Caco-2 (cell line): Measurements from ENCODE around the gene XAB2. TPM values are rescaled to one million over a fixed set of nuclear protein-coding genes. Genes with fewer than 3 reads are reported as not detected.

Experiments
- BruUV-seq: library from RNA; stranded (reverse); fragments of 400-500 nt; replicated peaks from 2 replicates; lab custom pipeline; 2021; lab: Mats Ljungman, UMichigan
- CTCF ChIA-PET: fragments of 300-600 bp; sonication (Branson Sonifier 250); formaldehyde crosslinking; loops from one replicate; lab custom pipeline; 2022; ENCODE audit warnings: antibody characterized with exemption; lab: Charles Lee
- POLR2A ChIA-PET: fragments of 300-600 bp; sonication (Branson Sonifier 250); formaldehyde crosslinking; loops from one replicate; lab custom pipeline; 2022; ENCODE audit warnings: antibody characterized with exemption; lab: Charles Lee
- DNase-seq, 2 experiments: peaks; one replicate each; pipeline versions ENCODE4 v3.0.0 to v3.0.0-alpha.2; 2020 to 2022
- H3K27me3 ChIP-seq: replicated peaks from 2 replicates; pipeline ENCODE4 v1.6.0; 2011; ENCODE audit warnings: low read length; ENCODE audit not compliant: control insufficient read depth, insufficient read depth
- H3K36me3 ChIP-seq: 2 replicates; pipeline ENCODE4 v1.5.1; 2011; ENCODE audit warnings: low read length; ENCODE audit not compliant: control insufficient read depth, insufficient read depth
- H3K4me1 ChIP-seq: fragments of 250-450 bp; sonication (Bioruptor Pico); 2 replicates; pipeline ENCODE4 v1.5.1; 2020; ENCODE audit warnings: mild to moderate bottlenecking
- H3K4me3 ChIP-seq: 2 replicates; pipeline ENCODE4 v1.5.1; 2011; ENCODE audit warnings: low read depth, mild to moderate bottlenecking, control low read depth, low read length
- H3K9me3 ChIP-seq: fragments of 250-450 bp; sonication (Bioruptor Pico); 2 replicates; pipeline ENCODE4 v1.5.1; 2020; ENCODE audit warnings: mild to moderate bottlenecking, moderate library complexity
- H3K27ac Mint-ChIP-seq: one replicate; pipeline ENCODE4 v1.8.0; 2022; ENCODE audit warnings: mixed read lengths; ENCODE audit not compliant: unreplicated experiment
- H3K27me3 Mint-ChIP-seq: one replicate; pipeline ENCODE4 v1.8.0; 2022; ENCODE audit warnings: mixed read lengths; ENCODE audit not compliant: insufficient read depth, unreplicated experiment
- H3K36me3 Mint-ChIP-seq: one replicate; pipeline ENCODE4 v1.8.0; 2022; ENCODE audit warnings: mild to moderate bottlenecking, mixed read lengths; ENCODE audit not compliant: insufficient read depth, unreplicated experiment
- H3K4me1 Mint-ChIP-seq: one replicate; pipeline ENCODE4 v1.8.0; 2022; ENCODE audit warnings: low read depth, mixed read lengths; ENCODE audit not compliant: unreplicated experiment
- H3K4me3 Mint-ChIP-seq: one replicate; pipeline ENCODE4 v1.8.0; 2022; ENCODE audit warnings: mild to moderate bottlenecking, moderate library complexity, mixed read lengths; ENCODE audit not compliant: unreplicated experiment
- H3K9me3 Mint-ChIP-seq: one replicate; pipeline ENCODE4 v1.8.0; 2022; ENCODE audit warnings: mixed read lengths; ENCODE audit not compliant: unreplicated experiment
- intact Hi-C: fragments of 100-400 bp; cut with micrococcal nuclease; formaldehyde crosslinking; loops from one replicate; pipeline ENCODE4 v1.10.0; 2022; ENCODE audit not compliant: unreplicated experiment
- total RNA-seq: library from RNA; stranded (reverse); gene quantifications from 2 replicates; pipeline ENCODE4 v1.2.3, GENCODE V29; 2022
- TF ChIP-seq, protein P1 (sequence below), 2 experiments: fragments of 200-600 bp in 1 of 2; IDR thresholded peaks; 1 replicate in 1 of 2; 2 replicates in 1 of 2; pipeline versions ENCODE4 v1.5.1 to v1.8.0; 2011 to 2022; ENCODE audit warnings: antibody characterized with exemption in 1 of 2, control low read depth in 1 of 2, inconsistent platforms in 1 of 2, low read depth in 1 of 2, low read length in 1 of 2, mild to moderate bottlenecking in 1 of 2, moderate library complexity in 1 of 2; ENCODE audit not compliant: insufficient read depth in 1 of 2, severe bottlenecking in 1 of 2, unreplicated experiment in 1 of 2

The XAB2 gene
- total RNA-seq, 1 experiment from 2014 or later, result 44.7 TPM

DNA sequence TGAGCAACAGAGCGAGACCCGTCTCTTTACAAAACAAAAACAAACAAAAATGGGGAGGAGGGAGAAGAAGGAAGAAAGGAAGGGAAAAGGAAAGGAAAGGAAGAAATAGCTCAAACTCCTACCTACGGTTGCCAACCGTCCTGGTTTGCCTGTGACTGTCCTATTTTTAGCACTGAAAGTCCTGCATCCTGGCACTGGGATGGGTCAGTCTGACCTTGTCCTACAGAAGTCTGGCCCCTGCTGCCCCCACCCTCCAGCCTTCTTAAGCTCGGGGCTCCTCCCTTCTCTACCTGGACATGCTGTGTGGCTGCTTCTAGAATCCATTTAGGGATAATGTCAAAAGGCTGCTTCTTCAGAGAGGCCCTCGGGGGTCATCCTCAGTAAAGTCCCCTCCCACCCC is 6.3 kb upstream of the XAB2 start:
- H3K4me3 ChIP-seq, result no peak overlapping the region
- Mint-ChIP-seq H3K27me3 (no peaks in the 10 kb centered on the region), H3K4me3 (peak overlapping the region; percentile 79), H3K27ac (no peak overlapping the region), H3K9me3 (peaks cover 9% of the 10 kb centered on the region), H3K36me3 (peaks cover 22% of the 10 kb centered on the region), H3K4me1 (no peaks in the 10 kb centered on the region)
- H3K9me3 ChIP-seq, result no peaks in the 10 kb centered on the region
- DNase-seq, result no peak
- BruUV-seq, result no TSS peak
- ChIA-PET CTCF (no interaction called here), POLR2A (interaction anchor here (0.5 to 1.0 kb wide), 2 partner anchors 41 to 164 kb away, joined by 4 to 7 read pairs; no protein-coding TSS in a partner anchor)
- H3K27me3 ChIP-seq, result no peaks in the 10 kb centered on the region
- intact Hi-C loops, result loop anchor here (2.0 kb wide), 1 partner anchor 67 kb away; no protein-coding TSS in a partner anchor
- TF ChIP-seq, protein P1, sequence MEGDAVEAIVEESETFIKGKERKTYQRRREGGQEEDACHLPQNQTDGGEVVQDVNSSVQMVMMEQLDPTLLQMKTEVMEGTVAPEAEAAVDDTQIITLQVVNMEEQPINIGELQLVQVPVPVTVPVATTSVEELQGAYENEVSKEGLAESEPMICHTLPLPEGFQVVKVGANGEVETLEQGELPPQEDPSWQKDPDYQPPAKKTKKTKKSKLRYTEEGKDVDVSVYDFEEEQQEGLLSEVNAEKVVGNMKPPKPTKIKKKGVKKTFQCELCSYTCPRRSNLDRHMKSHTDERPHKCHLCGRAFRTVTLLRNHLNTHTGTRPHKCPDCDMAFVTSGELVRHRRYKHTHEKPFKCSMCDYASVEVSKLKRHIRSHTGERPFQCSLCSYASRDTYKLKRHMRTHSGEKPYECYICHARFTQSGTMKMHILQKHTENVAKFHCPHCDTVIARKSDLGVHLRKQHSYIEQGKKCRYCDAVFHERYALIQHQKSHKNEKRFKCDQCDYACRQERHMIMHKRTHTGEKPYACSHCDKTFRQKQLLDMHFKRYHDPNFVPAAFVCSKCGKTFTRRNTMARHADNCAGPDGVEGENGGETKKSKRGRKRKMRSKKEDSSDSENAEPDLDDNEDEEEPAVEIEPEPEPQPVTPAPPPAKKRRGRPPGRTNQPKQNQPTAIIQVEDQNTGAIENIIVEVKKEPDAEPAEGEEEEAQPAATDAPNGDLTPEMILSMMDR (IDR thresholded peaks at IDR 0.05; ENCODE audit: insufficient read depth in 1 of 2, low read depth in 1 of 2, low read length in 1 of 2, severe bottlenecking in 1 of 2, unreplicated experiment in 1 of 2), result no peak
- peaks cover 2% of the 10 kb centered on the region; the same call in 1 of the 2 replicates for H3K36me3 ChIP-seq
- peaks cover 11% of the 10 kb centered on the region for H3K4me1 ChIP-seq

DNA sequence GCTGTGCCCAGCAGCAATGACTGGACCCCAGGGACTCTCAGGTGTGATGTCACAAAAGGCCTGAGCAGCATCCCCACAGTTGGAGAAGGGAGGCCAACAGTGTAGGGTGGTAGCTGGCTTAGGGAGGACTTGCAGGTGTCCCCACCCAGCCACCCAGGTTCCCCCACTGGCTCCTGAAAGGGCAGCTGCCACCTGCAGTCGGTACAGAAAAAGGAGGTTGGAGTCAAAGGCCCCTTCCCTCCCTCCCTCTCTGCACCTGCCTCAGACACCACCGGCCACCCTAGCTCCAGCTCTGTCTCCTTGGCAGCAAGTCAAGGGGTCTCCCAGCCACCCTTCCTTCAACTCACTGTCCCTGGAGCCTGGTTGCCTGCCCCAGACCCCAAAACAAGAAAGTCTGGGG is 4.4 kb upstream of the XAB2 start, which contains the start of gene PCP2:
TSS of gene PCP2 (minus strand) at position 22 of the 400 bp plus-strand sequence. CDS start 262 bp downstream, outside the sequence.
- CTCF ChIA-PET, result no interaction called here
- no peaks in the 10 kb centered on the region for H3K27me3 Mint-ChIP-seq
- intact Hi-C loops, result no loop called here
- TF ChIP-seq, protein P1 (IDR thresholded peaks at IDR 0.05; ENCODE audit: insufficient read depth in 1 of 2, low read depth in 1 of 2, low read length in 1 of 2, severe bottlenecking in 1 of 2, unreplicated experiment in 1 of 2), result no peak
- no peak for DNase-seq
- no peak within 1 kb of the TSS for H3K4me3 Mint-ChIP-seq
- Histone ChIP-seq H3K9me3 (no peaks in the 10 kb centered on the region), H3K4me1 (peaks cover 16% of the 10 kb centered on the region), H3K4me3 (no peak within 1 kb of the TSS), H3K36me3 (no peaks in the 10 kb centered on the region), H3K27me3 (no peaks in the 10 kb centered on the region)
- H3K9me3 Mint-ChIP-seq, result no peaks in the 10 kb centered on the region
- peaks cover 26% of the 10 kb centered on the region for H3K36me3 Mint-ChIP-seq
- H3K4me1 Mint-ChIP-seq, result peaks cover 2% of the 10 kb centered on the region
- POLR2A ChIA-PET, result no interaction called here
- no TSS peak for BruUV-seq
- peak within 1 kb of the TSS; percentile 63 for H3K27ac Mint-ChIP-seq

DNA sequence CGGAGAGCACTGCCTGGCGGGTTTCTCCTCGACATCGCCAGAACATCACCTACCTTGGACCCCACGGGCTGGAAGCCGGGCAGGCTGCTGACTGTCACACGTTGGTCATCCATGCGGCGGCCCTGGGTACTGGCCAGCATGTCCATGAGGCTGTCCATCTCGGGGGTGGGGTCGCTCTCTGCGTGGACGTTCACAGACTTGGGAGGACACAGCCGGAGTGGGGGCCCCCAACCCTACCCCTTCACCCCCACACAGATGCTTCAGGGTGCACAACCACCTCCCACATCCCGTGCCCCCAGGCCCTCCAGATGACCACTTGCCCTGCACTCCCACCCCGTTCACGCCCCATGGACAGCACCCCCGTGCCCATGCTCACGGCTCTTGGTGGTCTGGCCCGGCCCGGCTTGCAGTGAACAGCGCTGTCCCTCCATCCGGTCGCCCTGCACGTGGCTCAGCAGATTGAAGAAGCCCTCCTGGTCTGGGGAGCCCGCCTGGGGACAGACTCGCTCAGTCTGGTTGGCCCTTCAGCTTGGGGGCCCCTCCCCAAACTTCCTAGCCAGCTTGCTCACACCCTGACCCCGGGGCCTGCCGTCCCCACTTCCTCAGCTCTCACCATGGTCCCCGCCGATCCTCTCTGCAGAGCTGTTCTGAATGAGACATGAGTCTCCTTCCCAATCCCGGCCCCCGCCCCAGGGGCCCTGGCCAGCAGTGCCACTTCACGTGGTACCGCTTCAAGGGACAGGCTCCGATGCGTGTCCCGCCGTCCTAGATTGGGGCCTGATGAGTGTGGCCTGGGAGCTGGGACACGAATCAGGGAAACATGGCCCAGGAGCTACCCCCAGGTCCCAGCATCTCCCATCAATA is 3.2 kb upstream of the XAB2 start:
- Histone ChIP-seq H3K27me3 (no peaks in the 10 kb centered on the region), H3K9me3 (no peaks in the 10 kb centered on the region), H3K4me3 (no peak overlapping the region), H3K4me1 (peaks cover 16% of the 10 kb centered on the region), H3K36me3 (no peaks in the 10 kb centered on the region)
- TF ChIP-seq, protein P1 (IDR thresholded peaks at IDR 0.05; ENCODE audit: insufficient read depth in 1 of 2, low read depth in 1 of 2, low read length in 1 of 2, severe bottlenecking in 1 of 2, unreplicated experiment in 1 of 2), result no peak
- DNase-seq, result no peak
- intact Hi-C loops, result no loop called here
- Mint-ChIP-seq H3K36me3 (peaks cover 25% of the 10 kb centered on the region), H3K9me3 (no peaks in the 10 kb centered on the region), H3K4me3 (no peak overlapping the region), H3K4me1 (peaks cover 7% of the 10 kb centered on the region), H3K27me3 (no peaks in the 10 kb centered on the region), H3K27ac (no peak overlapping the region)
- ChIA-PET CTCF (no interaction called here), POLR2A (interaction anchor here (0.6 kb wide), 1 partner anchor 563 kb away, joined by 5 read pairs; the partner anchor contains the start of gene ZNF557)
- no TSS peak for BruUV-seq
